Keratinocyte (primary cell): ENCODE results near the gene HS3ST3B1. TPM values are rescaled to one million over a fixed set of nuclear protein-coding genes. Genes with fewer than 3 reads are reported as not detected.

Experiments used
- DNase-seq: peaks from one replicate; pipeline ENCODE4 v3.0.0-alpha.2; 2011; ENCODE audit warnings: low read depth, missing footprints, low spot score
- FAIRE-seq: peaks from 2 replicates; lab custom pipeline; 2011; peaks lifted over from hg19 to GRCh38; lab: Jason Lieb, UNC
- H2AFZ ChIP-seq: 2 replicates; pipeline ENCODE4 v1.6.0; 2012; ENCODE audit warnings: low read length, control low read depth, inconsistent platforms; ENCODE audit not compliant: control insufficient read depth
- H3K27ac ChIP-seq: 2 replicates; pipeline ENCODE4 v1.5.1; 2011; ENCODE audit warnings: low read length; ENCODE audit not compliant: control insufficient read depth, insufficient read depth
- H3K27me3 ChIP-seq: 3 replicates; pipeline ENCODE4 v1.6.0; 2011; ENCODE audit warnings: low read length; ENCODE audit not compliant: control insufficient read depth, insufficient read depth; ENCODE audit errors: extremely low read depth
- H3K36me3 ChIP-seq, 2 experiments: 2 replicates in 1 of 2; 3 replicates in 1 of 2; pipeline ENCODE4 v1.5.1; 2011; ENCODE audit warnings: low read length in 2 of 2, mild to moderate bottlenecking in 1 of 2; ENCODE audit not compliant: control insufficient read depth in 2 of 2, insufficient read depth in 2 of 2; ENCODE audit errors: extremely low read depth in 1 of 2
- H3K4me1 ChIP-seq: 3 replicates; pipeline ENCODE4 v1.5.1; 2011; ENCODE audit warnings: low read length; ENCODE audit not compliant: control insufficient read depth, insufficient read depth; ENCODE audit errors: extremely low read depth
- H3K4me2 ChIP-seq: 3 replicates; pipeline ENCODE4 v1.6.0; 2011; ENCODE audit warnings: low read depth, low read length; ENCODE audit not compliant: control insufficient read depth, insufficient read depth; ENCODE audit errors: extremely low read depth
- H3K4me3 ChIP-seq, 3 experiments: fragments of 200-600 bp in 1 of 3; sonication (generic) in 1 of 3; 2 replicates in 2 of 3; 3 replicates in 1 of 3; pipeline ENCODE4 v1.5.1; 2011 to 2016; ENCODE audit warnings: low read length in 3 of 3, mild to moderate bottlenecking in 3 of 3, control low read depth in 2 of 3, inconsistent platforms in 1 of 3, low read depth in 1 of 3, mixed read lengths in 1 of 3, mixed run types in 1 of 3, moderate library complexity in 1 of 3; ENCODE audit not compliant: control insufficient read depth in 2 of 3, insufficient read depth in 2 of 3; ENCODE audit errors: extremely low read depth in 1 of 3
- H3K79me2 ChIP-seq: 2 replicates; pipeline ENCODE4 v1.6.0; 2012; ENCODE audit warnings: low read length; ENCODE audit not compliant: control insufficient read depth, insufficient read depth
- H3K9ac ChIP-seq: 3 replicates; pipeline ENCODE4 v1.6.0; 2011; ENCODE audit warnings: low read length; ENCODE audit not compliant: control insufficient read depth, insufficient read depth; ENCODE audit errors: extremely low read depth
- H3K9me1 ChIP-seq: 3 replicates; pipeline ENCODE4 v1.6.0; 2011; ENCODE audit warnings: low read length; ENCODE audit not compliant: control insufficient read depth, insufficient read depth; ENCODE audit errors: extremely low read depth
- H3K9me3 ChIP-seq: 2 replicates; pipeline ENCODE4 v1.5.1; 2012; ENCODE audit warnings: low read depth, low read length; ENCODE audit not compliant: control insufficient read depth
- H4K20me1 ChIP-seq: 3 replicates; pipeline ENCODE4 v1.6.0; 2011; ENCODE audit warnings: low read length; ENCODE audit not compliant: control insufficient read depth, insufficient read depth; ENCODE audit errors: extremely low read depth
- EZH2 ChIP-seq: IDR thresholded peaks from one replicate; pipeline ENCODE4 v1.6.1; 2012; ENCODE audit warnings: inconsistent platforms, mild to moderate bottlenecking, low read length, moderate library complexity
- dilution Hi-C: fragments of 300-500 bp; cut with MboI; formaldehyde crosslinking; loops from one replicate; pipeline ENCODE4 v1.7.0; 2020; ENCODE audit warnings: low sequenced_read_pairs; ENCODE audit not compliant: extremely low pct_ligation_motif_present
- polyA plus RNA-seq, 5 experiments: library from polyadenylated mRNA; depleted of rRNA in 3 of 5; stranded (reverse) in 3 of 5; stranded (forward) in 1 of 5; unstranded in 1 of 5; fragments of >200 nt; gene quantifications; 1 replicate in 1 of 5; 2 replicates in 3 of 5; 3 replicates in 1 of 5; pipeline versions ENCODE4 v1.2.1 to v1.2.3, GENCODE V29; 2011 to 2012; ENCODE audit warnings: missing spikeins in 2 of 5, low read depth in 1 of 5, low replicate concordance in 1 of 5
- TF ChIP-seq, protein P1 (sequence below), 3 experiments: IDR thresholded peaks in 1 of 3; conservative IDR thresholded peaks in 1 of 3; optimal IDR thresholded peaks in 1 of 3; 2 replicates in 2 of 3; 3 replicates in 1 of 3; pipeline versions ENCODE3 to v1.5.1; 2011; ENCODE audit warnings: low read length in 3 of 3, mild to moderate bottlenecking in 3 of 3, moderate library complexity in 2 of 3, control low read depth in 1 of 3, inconsistent platforms in 1 of 3; ENCODE audit not compliant: insufficient read depth in 2 of 3; ENCODE audit errors: extremely low read depth in 1 of 3

The HS3ST3B1 gene
- polyA plus RNA-seq, 1 donor (not counting 4 experiments of a cell fraction or from before 2014, with no cell fraction given): 3.9 TPM

DNA sequence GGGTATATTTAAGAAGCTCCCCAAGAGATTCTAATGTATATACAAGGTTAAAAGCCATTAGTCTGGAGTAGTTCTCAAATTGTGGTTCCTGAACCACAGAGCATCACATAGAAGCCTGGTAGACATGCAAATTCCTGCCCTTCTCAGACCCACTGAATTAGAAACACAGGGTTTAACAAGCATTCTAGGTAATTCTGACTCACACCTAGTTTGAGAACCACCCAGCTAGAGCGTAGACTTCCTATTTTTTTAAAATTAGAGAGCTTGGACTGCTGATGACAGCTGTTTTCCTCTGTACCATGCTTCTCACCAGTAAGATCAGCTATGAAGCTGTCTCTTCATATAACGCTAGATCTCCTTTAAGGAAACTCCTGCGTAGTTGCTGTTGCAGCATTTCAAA lies 50.6 kb downstream of the HS3ST3B1 start:
- TF ChIP-seq EZH2: no peak
- TF ChIP-seq, protein P1, sequence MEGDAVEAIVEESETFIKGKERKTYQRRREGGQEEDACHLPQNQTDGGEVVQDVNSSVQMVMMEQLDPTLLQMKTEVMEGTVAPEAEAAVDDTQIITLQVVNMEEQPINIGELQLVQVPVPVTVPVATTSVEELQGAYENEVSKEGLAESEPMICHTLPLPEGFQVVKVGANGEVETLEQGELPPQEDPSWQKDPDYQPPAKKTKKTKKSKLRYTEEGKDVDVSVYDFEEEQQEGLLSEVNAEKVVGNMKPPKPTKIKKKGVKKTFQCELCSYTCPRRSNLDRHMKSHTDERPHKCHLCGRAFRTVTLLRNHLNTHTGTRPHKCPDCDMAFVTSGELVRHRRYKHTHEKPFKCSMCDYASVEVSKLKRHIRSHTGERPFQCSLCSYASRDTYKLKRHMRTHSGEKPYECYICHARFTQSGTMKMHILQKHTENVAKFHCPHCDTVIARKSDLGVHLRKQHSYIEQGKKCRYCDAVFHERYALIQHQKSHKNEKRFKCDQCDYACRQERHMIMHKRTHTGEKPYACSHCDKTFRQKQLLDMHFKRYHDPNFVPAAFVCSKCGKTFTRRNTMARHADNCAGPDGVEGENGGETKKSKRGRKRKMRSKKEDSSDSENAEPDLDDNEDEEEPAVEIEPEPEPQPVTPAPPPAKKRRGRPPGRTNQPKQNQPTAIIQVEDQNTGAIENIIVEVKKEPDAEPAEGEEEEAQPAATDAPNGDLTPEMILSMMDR (optimal IDR thresholded peaks at IDR 0.05 in 1 of 3, IDR thresholded peaks at IDR 0.05 in 1 of 3, conservative IDR thresholded peaks at IDR 0.05 in 1 of 3; ENCODE audit: extremely low read depth in 1 of 3, insufficient read depth in 2 of 3, low read length in 3 of 3): no peak
- H3K9me1 ChIP-seq: no peaks in the 10 kb centered on the region
- dilution Hi-C loops: no loop called here
- no peak overlapping the region for H3K4me2 ChIP-seq
- H3K9ac ChIP-seq: no peak overlapping the region
- no peak for DNase-seq
- no peak overlapping the region for H3K27ac ChIP-seq
- FAIRE-seq: no peak
- H3K36me3 ChIP-seq: no peaks in the 10 kb centered on the region
- H2AFZ ChIP-seq: no peak overlapping the region
- no peaks in the 10 kb centered on the region for H3K79me2 ChIP-seq
- H3K4me3 ChIP-seq: no peak overlapping the region
- no peaks in the 10 kb centered on the region for H3K9me3 ChIP-seq
- H4K20me1 ChIP-seq: no peaks in the 10 kb centered on the region
- no peaks in the 10 kb centered on the region for H3K27me3 ChIP-seq
- no peaks in the 10 kb centered on the region for H3K4me1 ChIP-seq

DNA sequence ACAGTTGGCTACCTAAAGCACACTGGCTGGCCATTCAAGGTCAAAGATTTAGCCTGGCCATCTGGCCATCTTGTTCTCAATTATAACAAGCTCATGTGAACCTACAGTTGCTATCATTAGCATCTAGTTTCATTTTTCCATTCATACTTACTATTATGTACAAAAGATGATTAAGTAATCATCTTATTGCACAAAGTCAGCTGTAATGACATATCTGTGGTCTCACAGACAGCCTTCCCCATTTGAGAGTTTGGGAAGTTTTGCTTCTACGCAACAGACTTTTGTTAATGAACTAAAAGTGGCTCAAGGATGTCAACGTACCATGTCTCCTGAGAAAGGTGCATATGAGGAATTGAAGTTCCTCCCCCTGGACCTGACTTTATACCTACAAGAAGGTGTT lies 51.3 kb downstream of the HS3ST3B1 start:
- Histone ChIP-seq H3K4me3 (no peak overlapping the region), H3K27me3 (no peaks in the 10 kb centered on the region), H4K20me1 (no peaks in the 10 kb centered on the region), H3K9ac (no peak overlapping the region), H3K27ac (no peak overlapping the region), H3K4me2 (no peak overlapping the region), H3K4me1 (no peaks in the 10 kb centered on the region), H3K9me1 (no peaks in the 10 kb centered on the region), H3K36me3 (no peaks in the 10 kb centered on the region), H3K9me3 (no peaks in the 10 kb centered on the region), H2AFZ (no peak overlapping the region), H3K79me2 (no peaks in the 10 kb centered on the region)
- no peak for DNase-seq
- no peak for FAIRE-seq
- TF ChIP-seq, protein P1 (optimal IDR thresholded peaks at IDR 0.05 in 1 of 3, IDR thresholded peaks at IDR 0.05 in 1 of 3, conservative IDR thresholded peaks at IDR 0.05 in 1 of 3; ENCODE audit: extremely low read depth in 1 of 3, insufficient read depth in 2 of 3, low read length in 3 of 3): no peak
- TF ChIP-seq EZH2: no peak
- dilution Hi-C loops: no loop called here
